GM12875 (cell line): Measurements from ENCODE around the gene MMP28.

Source experiments
- H3K4me3 ChIP-seq: one replicate; pipeline ENCODE4 v1.5.1; 2011; ENCODE audit warnings: low read depth, low read length, control low read depth
- TF ChIP-seq, protein P1 (sequence below): IDR thresholded peaks from 2 replicates; pipeline ENCODE4 v1.5.1; 2011; ENCODE audit warnings: low read depth, mild to moderate bottlenecking, control low read depth, inconsistent platforms, low read length, moderate library complexity, borderline replicate concordance; ENCODE audit not compliant: insufficient read depth

The MMP28 gene

DNA sequence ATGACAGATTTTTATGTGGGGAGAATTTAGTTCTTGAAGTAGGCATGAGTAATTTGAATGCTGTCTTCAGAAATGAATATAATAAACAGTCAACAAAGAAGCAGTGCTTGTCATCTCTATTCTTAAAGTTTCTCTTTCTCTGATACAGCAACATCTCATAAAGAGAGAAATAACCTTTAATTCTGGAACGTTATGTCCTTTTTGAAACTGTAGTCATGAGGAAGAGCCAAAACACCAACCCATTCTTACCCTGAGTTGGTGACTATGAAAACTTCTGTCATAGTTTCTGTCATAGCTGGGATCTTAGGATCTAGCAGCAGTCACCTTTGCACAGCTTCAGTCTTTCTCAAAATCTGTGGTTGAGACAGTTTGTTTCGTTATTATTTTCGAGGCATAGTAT is 79.3 kb downstream of the MMP28 start:
- TF ChIP-seq, protein P1, sequence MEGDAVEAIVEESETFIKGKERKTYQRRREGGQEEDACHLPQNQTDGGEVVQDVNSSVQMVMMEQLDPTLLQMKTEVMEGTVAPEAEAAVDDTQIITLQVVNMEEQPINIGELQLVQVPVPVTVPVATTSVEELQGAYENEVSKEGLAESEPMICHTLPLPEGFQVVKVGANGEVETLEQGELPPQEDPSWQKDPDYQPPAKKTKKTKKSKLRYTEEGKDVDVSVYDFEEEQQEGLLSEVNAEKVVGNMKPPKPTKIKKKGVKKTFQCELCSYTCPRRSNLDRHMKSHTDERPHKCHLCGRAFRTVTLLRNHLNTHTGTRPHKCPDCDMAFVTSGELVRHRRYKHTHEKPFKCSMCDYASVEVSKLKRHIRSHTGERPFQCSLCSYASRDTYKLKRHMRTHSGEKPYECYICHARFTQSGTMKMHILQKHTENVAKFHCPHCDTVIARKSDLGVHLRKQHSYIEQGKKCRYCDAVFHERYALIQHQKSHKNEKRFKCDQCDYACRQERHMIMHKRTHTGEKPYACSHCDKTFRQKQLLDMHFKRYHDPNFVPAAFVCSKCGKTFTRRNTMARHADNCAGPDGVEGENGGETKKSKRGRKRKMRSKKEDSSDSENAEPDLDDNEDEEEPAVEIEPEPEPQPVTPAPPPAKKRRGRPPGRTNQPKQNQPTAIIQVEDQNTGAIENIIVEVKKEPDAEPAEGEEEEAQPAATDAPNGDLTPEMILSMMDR = no peak
- no peak overlapping the region for H3K4me3 ChIP-seq
